ENCODE measurements around the gene SLC49A3. TPM values are rescaled to one million over a fixed set of nuclear protein-coding genes. Genes with fewer than 3 reads are reported as not detected.
"Not testable (repeated sequence)": the region's sequence is repeated elsewhere in the genome, so short reads cannot be mapped to it uniquely, and the experiment has no call there.

The SLC49A3 gene
- polyA plus RNA-seq, 3 donors: 9.5 to 29.8 (median 11.1) TPM

DNA sequence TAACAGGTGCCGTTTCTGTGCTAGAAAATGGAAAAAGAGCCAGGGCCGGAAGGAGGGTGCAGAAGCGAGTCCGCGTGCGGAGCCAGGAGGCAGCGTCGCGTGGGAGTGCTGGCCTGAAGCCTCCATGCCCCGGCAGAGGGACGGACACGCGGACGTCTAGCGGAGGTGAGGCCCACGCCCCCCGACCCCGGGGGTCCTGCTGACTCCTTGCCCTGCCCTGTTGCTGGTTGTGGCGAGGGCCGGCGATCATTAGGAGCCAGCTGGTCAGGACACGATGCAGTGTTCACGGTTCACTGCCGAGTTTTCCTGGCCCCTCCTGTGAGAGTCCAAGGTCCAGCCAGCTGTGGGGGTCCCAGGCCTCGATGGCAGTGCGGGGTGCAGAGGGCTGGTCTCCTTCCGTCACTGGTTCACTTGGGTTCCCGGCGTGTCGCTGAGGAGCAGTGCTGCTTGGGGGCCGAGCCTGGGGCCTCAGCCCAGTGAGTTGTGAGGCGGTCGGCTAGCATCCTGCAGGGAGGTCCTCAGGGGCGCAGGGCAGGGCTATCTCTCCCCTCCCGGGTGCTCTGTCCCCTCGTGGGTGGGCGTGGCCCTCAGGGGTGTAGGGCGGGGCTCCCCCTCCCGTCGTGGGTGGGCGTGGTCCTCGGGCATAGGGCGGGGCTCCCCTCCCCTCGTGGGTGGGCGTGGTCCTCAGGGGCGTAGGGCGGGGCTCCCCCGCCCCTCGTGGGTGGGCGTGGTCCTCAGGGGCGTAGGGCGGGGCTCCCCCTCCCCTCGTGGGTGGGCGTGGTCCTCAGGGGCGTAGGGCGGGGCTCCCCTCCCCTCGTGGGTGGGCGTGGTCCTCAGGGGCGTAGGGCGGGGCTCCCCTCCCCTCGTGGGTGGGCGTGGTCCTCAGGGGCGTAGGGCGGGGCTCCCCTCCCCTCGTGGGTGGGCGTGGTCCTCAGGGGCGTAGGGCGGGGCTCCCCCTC, 42.3 kb upstream of the SLC49A3 start:
- H3K4me3 ChIP-seq (replicated peaks in 1 of 3; ENCODE audit: low read depth in 2 of 3, low read length in 3 of 3); intact Hi-C loops (cut with micrococcal nuclease); H3K27me3 Mint-ChIP-seq (ENCODE audit: low read depth in 3 of 3); H3K4me2 ChIP-seq (replicated peaks; ENCODE audit: extremely low read depth, low read length, poor library complexity, severe bottlenecking); H3K4me1 ChIP-seq (ENCODE audit: control insufficient read depth in 1 of 2, insufficient read depth in 2 of 2, low read length in 2 of 2); H3K4me1 Mint-ChIP-seq; H3K4me3 Mint-ChIP-seq; H3K27ac ChIP-seq (ENCODE audit: low read depth in 1 of 2, low read length in 2 of 2); H3K27me3 ChIP-seq (ENCODE audit: control insufficient read depth in 2 of 2, insufficient read depth in 2 of 2, low read length in 2 of 2); H3K9ac ChIP-seq (ENCODE audit: insufficient read depth, low read length, poor library complexity, severe bottlenecking); H2AFZ ChIP-seq (ENCODE audit: insufficient read depth, low read depth, low read length, poor library complexity, severe bottlenecking); DNase-seq: not testable (repeated sequence)
- peaks cover 39% of the 10 kb centered on the region for H4K20me1 ChIP-seq (ENCODE audit: insufficient read depth, low read length)
- Mint-ChIP-seq H3K9me3 (peaks cover 0 to 14% (median 7%) of the 10 kb centered on the region in 7 donors), H3K27ac (peak overlapping the region in 1 of 7 donors; percentile 48), H3K36me3 (peaks cover 44 to 75% of the 10 kb centered on the region in 2 donors)
- WGBS (ENCODE audit: insufficient coverage): 97% methylated on average over 31 of the region's 68 CpGs
- peaks cover 0 to 12% of the 10 kb centered on the region in 2 donors for H3K9me3 ChIP-seq (replicated peaks in 1 of 2; ENCODE audit: control insufficient read depth in 1 of 2, insufficient read depth in 1 of 2, low read length in 2 of 2)
- peaks cover 19% of the 10 kb centered on the region for H3K79me2 ChIP-seq (ENCODE audit: insufficient read depth, low read length)
- peaks cover 49 to 68% of the 10 kb centered on the region in 2 donors for H3K36me3 ChIP-seq (replicated peaks in 1 of 2; ENCODE audit: control insufficient read depth in 1 of 2, insufficient read depth in 2 of 2, low read length in 2 of 2)

DNA sequence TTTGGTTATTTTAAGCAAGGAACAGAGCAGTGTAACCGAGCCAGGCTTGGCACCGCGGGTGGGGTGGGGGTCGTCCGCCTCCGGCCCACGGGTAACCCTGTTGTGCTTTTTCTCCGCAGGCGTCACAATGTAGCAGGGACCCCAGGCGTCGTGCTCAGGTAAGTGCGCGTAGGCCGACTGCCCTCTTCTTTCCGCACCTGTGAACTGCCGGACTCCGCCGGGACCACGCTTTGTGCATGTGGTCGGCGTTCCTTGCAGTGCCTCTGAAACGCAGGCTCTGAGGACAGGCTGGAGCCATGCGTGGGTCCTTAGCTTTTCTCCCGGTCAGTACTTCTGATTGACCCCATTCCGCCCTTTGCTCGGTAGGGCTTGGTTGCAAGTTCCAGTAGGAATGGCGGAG, 41.6 kb upstream of the SLC49A3 start:
- Mint-ChIP-seq H3K36me3 (peaks cover 41 to 68% of the 10 kb centered on the region in 2 donors), H3K27ac (peak overlapping the region in 1 of 7 donors; percentile 48)
- over 99% methylated on average over 27 of the region's 27 CpGs for WGBS (ENCODE audit: insufficient coverage)

More for the DNA sequence above, 41.6 kb upstream of the SLC49A3 start:
- intact Hi-C loops (cut with micrococcal nuclease): no loop called here
- H3K27me3 ChIP-seq (ENCODE audit: control insufficient read depth in 2 of 2, insufficient read depth in 2 of 2, low read length in 2 of 2): no peaks in the 10 kb centered on the region
- no peaks in the 10 kb centered on the region for H3K27me3 Mint-ChIP-seq (ENCODE audit: low read depth in 3 of 3)
- H3K4me2 ChIP-seq (replicated peaks; ENCODE audit: extremely low read depth, low read length, poor library complexity, severe bottlenecking): no peak overlapping the region
- no peak for DNase-seq
- no peak overlapping the region for H3K9ac ChIP-seq (ENCODE audit: insufficient read depth, low read length, poor library complexity, severe bottlenecking)
- peaks cover 46 to 63% of the 10 kb centered on the region in 2 donors for H3K36me3 ChIP-seq (replicated peaks in 1 of 2; ENCODE audit: control insufficient read depth in 1 of 2, insufficient read depth in 2 of 2, low read length in 2 of 2)
- no peak overlapping the region for H3K4me3 ChIP-seq (replicated peaks in 1 of 3; ENCODE audit: low read depth in 2 of 3, low read length in 3 of 3)
- H3K9me3 Mint-ChIP-seq: peaks cover 0 to 14% (median 5%) of the 10 kb centered on the region in 7 donors
- H3K4me1 ChIP-seq (ENCODE audit: control insufficient read depth in 1 of 2, insufficient read depth in 2 of 2, low read length in 2 of 2): peaks cover 0 to 15% of the 10 kb centered on the region in 2 donors
- peaks cover 47% of the 10 kb centered on the region for H4K20me1 ChIP-seq (ENCODE audit: insufficient read depth, low read length)
- H2AFZ ChIP-seq (ENCODE audit: insufficient read depth, low read depth, low read length, poor library complexity, severe bottlenecking): no peak overlapping the region
- peaks cover 26% of the 10 kb centered on the region for H3K79me2 ChIP-seq (ENCODE audit: insufficient read depth, low read length)
- H3K27ac ChIP-seq (ENCODE audit: low read depth in 1 of 2, low read length in 2 of 2): no peak overlapping the region
- H3K9me3 ChIP-seq (replicated peaks in 1 of 2; ENCODE audit: control insufficient read depth in 1 of 2, insufficient read depth in 1 of 2, low read length in 2 of 2): peaks cover 0 to 12% of the 10 kb centered on the region in 2 donors
- H3K4me3 Mint-ChIP-seq: no peak overlapping the region
- TF ChIP-seq, protein P1, sequence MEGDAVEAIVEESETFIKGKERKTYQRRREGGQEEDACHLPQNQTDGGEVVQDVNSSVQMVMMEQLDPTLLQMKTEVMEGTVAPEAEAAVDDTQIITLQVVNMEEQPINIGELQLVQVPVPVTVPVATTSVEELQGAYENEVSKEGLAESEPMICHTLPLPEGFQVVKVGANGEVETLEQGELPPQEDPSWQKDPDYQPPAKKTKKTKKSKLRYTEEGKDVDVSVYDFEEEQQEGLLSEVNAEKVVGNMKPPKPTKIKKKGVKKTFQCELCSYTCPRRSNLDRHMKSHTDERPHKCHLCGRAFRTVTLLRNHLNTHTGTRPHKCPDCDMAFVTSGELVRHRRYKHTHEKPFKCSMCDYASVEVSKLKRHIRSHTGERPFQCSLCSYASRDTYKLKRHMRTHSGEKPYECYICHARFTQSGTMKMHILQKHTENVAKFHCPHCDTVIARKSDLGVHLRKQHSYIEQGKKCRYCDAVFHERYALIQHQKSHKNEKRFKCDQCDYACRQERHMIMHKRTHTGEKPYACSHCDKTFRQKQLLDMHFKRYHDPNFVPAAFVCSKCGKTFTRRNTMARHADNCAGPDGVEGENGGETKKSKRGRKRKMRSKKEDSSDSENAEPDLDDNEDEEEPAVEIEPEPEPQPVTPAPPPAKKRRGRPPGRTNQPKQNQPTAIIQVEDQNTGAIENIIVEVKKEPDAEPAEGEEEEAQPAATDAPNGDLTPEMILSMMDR (IDR thresholded peaks at IDR 0.05): no peak
- H3K4me1 Mint-ChIP-seq: peaks cover 14% of the 10 kb centered on the region
